Raji (cell line): ENCODE measurements around the gene DLX2.

ENCODE experiments used
- POLR2A ChIP-seq: IDR thresholded peaks from 2 replicates; pipeline ENCODE4 v1.6.1; 2011; ENCODE audit warnings: low read depth, low read length, control low read depth; ENCODE audit not compliant: insufficient read depth

Gene DLX2

GRCh38 chr2:172109988-172110811, 7.5 kb upstream of the DLX2 start:
- no peak for TF ChIP-seq POLR2A

- TF ChIP-seq POLR2A, result no peak
Observed at GRCh38 chr2:172109256-172109987, 6.7 kb upstream of the DLX2 start.

- no peak for TF ChIP-seq POLR2A
Observed at GRCh38 chr2:172108587-172108930, 5.9 kb upstream of the DLX2 start.

- TF ChIP-seq POLR2A, result no peak
Observed at GRCh38 chr2:172107690-172108586, 5.2 kb upstream of the DLX2 start.

GRCh38 chr2:172106108-172106961, 3.6 kb upstream of the DLX2 start:
- TF ChIP-seq POLR2A, result no peak

- no peak for TF ChIP-seq POLR2A
Observed at GRCh38 chr2:172105471-172106107, 2.9 kb upstream of the DLX2 start.

GRCh38 chr2:172103471-172104272, 972 bp upstream of the DLX2 start:
- TF ChIP-seq POLR2A, result no peak

GRCh38 chr2:172101821-172102390, 794 bp downstream of the DLX2 start:
- no peak for TF ChIP-seq POLR2A

- no peak for TF ChIP-seq POLR2A
Observed at GRCh38 chr2:172100935-172101820, 1.5 kb downstream of the DLX2 start.

GRCh38 chr2:172100080-172100934, 2.4 kb downstream of the DLX2 start:
- no peak for TF ChIP-seq POLR2A

GRCh38 chr2:172099472-172100079, 3.1 kb downstream of the DLX2 start:
- no peak for TF ChIP-seq POLR2A
